ENCODE measurements around the gene CACNA1C.

The CACNA1C gene

DNA sequence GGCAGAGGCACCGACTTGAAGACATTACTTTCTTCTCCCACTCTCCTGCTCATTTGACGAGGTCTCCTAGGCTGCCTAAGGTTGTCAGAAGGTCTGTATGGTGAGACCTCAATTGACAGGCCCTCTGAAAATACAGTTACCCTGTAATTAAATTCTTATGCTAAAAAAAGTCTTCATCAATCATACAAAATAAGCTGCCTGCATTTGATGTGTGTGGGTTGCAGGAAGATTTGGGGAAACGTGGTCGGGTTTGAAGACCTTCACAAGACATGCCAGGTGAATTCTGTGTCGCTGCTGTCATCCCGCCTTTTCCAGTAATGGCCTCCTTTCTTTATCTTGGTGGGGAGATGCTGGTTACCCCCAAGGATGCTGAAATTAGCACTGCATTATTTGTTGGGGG lies 299.4 kb downstream of the CACNA1C start:
- Histone ChIP-seq H3K4me1 (ENCODE audit: control insufficient read depth, insufficient read depth, low read length) (no peaks in the 10 kb centered on the region), H3K9me3 (ENCODE audit: control insufficient read depth, low read length) (no peaks in the 10 kb centered on the region), H3K27me3 (ENCODE audit: control insufficient read depth, insufficient read depth, low read length) (peaks cover 4% of the 10 kb centered on the region), H3K36me3 (ENCODE audit: control insufficient read depth, insufficient read depth, low read length) (no peaks in the 10 kb centered on the region), H3K4me3 (ENCODE audit: low read length) (no peak overlapping the region), H3K9ac (ENCODE audit: low read length) (no peak overlapping the region)

DNA sequence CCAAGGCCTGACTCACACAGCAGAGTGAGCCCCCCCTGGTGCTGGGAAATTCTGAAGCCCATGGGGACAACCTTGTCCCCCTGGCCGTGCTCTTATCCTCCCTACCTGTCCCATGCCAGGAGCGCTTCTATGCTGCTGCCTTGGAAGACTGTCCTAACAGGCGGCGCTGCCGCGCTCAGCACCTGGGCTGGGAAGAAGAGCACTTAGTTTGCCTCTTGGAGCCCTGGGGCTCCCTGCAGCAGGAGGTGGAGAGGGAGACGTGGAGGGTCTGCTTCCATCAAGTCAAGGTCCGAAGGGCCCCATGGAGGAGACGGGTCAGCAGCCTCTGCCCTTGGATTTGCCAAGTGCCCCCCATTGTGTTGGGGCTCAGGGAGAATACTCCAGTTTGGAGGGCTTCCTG lies 300.5 kb downstream of the CACNA1C start:
- H3K9me3 ChIP-seq (ENCODE audit: control insufficient read depth, low read length), result no peaks in the 10 kb centered on the region
- H3K36me3 ChIP-seq (ENCODE audit: control insufficient read depth, insufficient read depth, low read length), result no peaks in the 10 kb centered on the region
- no peak overlapping the region for H3K9ac ChIP-seq (ENCODE audit: low read length)
- H3K4me1 ChIP-seq (ENCODE audit: control insufficient read depth, insufficient read depth, low read length), result peaks cover under 1% of the 10 kb centered on the region
- no peak overlapping the region for H3K4me3 ChIP-seq (ENCODE audit: low read length)
- H3K27me3 ChIP-seq (ENCODE audit: control insufficient read depth, insufficient read depth, low read length), result peaks cover 4% of the 10 kb centered on the region

DNA sequence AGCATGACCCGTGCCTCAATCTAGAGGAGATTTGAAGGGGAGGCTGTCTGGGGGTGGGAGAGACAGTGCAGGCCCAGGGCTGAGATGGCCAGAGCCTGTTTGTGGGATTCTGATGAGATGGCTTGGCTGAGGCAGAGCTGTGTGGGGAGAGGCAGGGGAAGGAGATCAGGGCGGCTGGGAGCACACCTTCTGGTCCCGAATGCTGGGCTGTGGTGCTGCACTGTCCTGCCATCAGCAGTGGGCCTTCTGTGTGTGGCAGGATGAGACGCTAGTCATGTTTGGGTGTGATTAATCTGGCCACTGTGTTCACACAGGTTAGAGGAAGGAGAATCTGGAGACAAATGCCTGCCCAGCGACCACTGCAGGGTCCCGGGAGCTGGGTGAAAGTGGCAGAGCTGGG lies 300.9 kb downstream of the CACNA1C start:
- H3K27me3 ChIP-seq (ENCODE audit: control insufficient read depth, insufficient read depth, low read length), result peaks cover 4% of the 10 kb centered on the region
- H3K9me3 ChIP-seq (ENCODE audit: control insufficient read depth, low read length), result no peaks in the 10 kb centered on the region
- peaks cover 5% of the 10 kb centered on the region for H3K4me1 ChIP-seq (ENCODE audit: control insufficient read depth, insufficient read depth, low read length)
- H3K36me3 ChIP-seq (ENCODE audit: control insufficient read depth, insufficient read depth, low read length), result no peaks in the 10 kb centered on the region
- no peak overlapping the region for H3K4me3 ChIP-seq (ENCODE audit: low read length)
- H3K9ac ChIP-seq (ENCODE audit: low read length), result no peak overlapping the region

DNA sequence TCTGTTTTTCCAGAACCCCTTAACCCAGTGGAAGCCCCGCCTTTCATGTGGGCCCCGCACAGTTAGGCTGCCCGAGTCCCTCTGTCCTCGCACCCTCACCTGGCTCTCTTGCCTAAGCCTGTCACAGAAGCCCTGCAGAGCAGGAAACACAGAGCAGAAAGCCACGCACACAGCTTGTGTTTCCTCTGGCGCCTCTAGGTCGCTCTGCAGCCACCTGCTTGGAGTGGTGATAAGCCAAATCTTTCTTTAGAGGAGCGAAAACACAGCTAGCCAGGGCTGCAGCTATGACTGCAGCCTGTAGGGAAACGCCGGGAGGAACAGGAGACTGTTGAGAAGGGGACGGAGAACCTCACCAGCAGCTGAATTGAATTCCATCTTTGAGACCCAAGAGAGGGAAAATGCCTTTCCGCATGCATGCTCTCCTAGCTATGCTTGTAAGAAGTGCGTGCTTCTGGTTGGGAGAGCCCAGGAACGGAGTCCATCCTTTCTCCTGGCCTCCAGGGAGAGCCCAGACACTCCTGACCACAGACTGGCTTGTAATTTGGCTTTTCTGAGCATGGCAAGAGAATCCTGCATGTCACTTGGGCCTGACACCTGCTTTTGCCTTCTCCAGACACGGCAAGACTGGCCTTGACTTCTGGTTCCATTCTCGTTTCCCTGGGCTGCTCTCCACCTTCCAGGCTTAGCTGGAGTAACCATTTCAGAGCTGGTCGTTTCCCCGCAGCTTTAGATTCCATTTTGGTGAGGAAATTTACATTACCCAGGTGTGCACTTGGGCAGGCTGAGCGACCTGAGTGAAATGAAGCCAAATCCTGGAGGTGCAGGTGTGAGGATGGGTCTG lies 301.6 kb downstream of the CACNA1C start:
- Histone ChIP-seq H3K36me3 (ENCODE audit: control insufficient read depth, insufficient read depth, low read length) (no peaks in the 10 kb centered on the region), H3K9me3 (ENCODE audit: control insufficient read depth, low read length) (no peaks in the 10 kb centered on the region), H3K27me3 (ENCODE audit: control insufficient read depth, insufficient read depth, low read length) (peaks cover 4% of the 10 kb centered on the region), H3K4me1 (ENCODE audit: control insufficient read depth, insufficient read depth, low read length) (peaks cover 6% of the 10 kb centered on the region), H3K9ac (ENCODE audit: low read length) (no peak overlapping the region), H3K4me3 (ENCODE audit: low read length) (no peak overlapping the region)

DNA sequence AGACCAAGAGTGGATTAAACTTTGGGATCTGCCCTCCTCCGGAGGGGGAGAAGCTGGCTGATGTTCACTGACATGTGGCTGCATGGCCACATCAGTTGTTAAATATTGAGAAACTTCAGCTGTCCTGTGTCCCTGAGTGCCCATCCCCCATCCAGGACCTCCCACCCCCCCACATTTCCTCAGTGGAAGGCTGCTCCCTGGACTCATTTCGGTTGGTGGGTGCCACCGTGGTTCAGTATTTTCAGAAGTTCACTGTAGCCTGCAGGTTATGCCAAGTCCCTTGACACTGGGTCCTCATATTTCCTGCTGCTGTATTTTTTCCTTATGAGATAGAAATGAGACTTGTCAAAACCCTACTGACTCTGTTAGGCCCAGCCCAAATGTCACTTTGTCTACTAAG lies 302.4 kb downstream of the CACNA1C start:
- no peak overlapping the region for H3K4me3 ChIP-seq (ENCODE audit: low read length)
- peaks cover 4% of the 10 kb centered on the region for H3K27me3 ChIP-seq (ENCODE audit: control insufficient read depth, insufficient read depth, low read length)
- peaks cover 6% of the 10 kb centered on the region for H3K4me1 ChIP-seq (ENCODE audit: control insufficient read depth, insufficient read depth, low read length)
- no peaks in the 10 kb centered on the region for H3K36me3 ChIP-seq (ENCODE audit: control insufficient read depth, insufficient read depth, low read length)
- no peaks in the 10 kb centered on the region for H3K9me3 ChIP-seq (ENCODE audit: control insufficient read depth, low read length)
- no peak overlapping the region for H3K9ac ChIP-seq (ENCODE audit: low read length)

DNA sequence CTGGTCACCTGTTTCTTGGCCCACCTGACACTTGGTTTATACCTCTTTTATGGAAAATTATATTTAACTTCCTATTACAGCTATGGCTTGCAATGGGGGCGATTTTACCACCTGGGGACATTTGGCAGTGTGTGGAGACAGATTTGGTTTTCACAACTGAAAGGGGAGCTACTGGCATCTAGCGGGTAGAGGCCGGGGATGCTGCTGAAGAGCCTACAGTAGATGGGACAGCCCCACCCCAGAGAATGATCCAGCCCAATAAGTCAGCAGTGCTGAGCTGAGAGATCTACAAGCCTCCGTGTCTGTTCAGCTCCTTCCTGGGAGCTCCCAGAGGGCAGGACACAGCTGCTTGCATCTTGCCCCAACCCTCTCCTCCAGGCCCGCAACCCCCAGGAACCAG lies 302.8 kb downstream of the CACNA1C start:
- Histone ChIP-seq H3K27me3 (ENCODE audit: control insufficient read depth, insufficient read depth, low read length) (peaks cover 4% of the 10 kb centered on the region), H3K9me3 (ENCODE audit: control insufficient read depth, low read length) (no peaks in the 10 kb centered on the region), H3K36me3 (ENCODE audit: control insufficient read depth, insufficient read depth, low read length) (no peaks in the 10 kb centered on the region), H3K4me1 (ENCODE audit: control insufficient read depth, insufficient read depth, low read length) (peaks cover 6% of the 10 kb centered on the region), H3K4me3 (ENCODE audit: low read length) (no peak overlapping the region), H3K9ac (ENCODE audit: low read length) (no peak overlapping the region)

DNA sequence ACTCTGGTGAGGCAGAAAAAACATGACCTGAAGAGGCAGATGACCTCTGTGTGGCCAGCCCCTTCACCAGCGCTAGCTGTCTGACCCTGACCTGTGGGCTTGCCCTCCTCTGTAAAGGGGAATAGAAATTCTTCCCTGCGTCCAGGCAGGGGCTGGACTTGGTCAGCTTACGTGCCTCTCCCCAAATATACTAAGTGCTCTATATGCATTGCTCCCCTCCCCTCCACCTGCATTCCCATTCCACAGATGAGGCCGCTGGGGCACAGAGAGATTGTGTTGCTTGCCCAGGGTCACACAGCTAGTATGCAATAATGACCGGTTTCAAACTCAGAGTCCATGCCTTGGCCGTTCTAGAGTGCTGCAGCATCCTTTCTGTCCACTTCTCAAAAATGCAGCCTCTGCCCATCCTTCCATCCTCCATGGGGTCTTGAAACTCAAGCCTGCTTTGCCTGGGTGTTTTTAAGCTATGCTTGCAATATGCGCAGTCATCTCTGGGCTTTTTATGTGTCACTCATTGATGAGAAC lies 303.9 kb downstream of the CACNA1C start:
- Histone ChIP-seq H3K36me3 (ENCODE audit: control insufficient read depth, insufficient read depth, low read length) (no peaks in the 10 kb centered on the region), H3K9ac (ENCODE audit: low read length) (no peak overlapping the region), H3K27me3 (ENCODE audit: control insufficient read depth, insufficient read depth, low read length) (peaks cover 4% of the 10 kb centered on the region), H3K9me3 (ENCODE audit: control insufficient read depth, low read length) (no peaks in the 10 kb centered on the region), H3K4me3 (ENCODE audit: low read length) (no peak overlapping the region), H3K4me1 (ENCODE audit: control insufficient read depth, insufficient read depth, low read length) (peaks cover 6% of the 10 kb centered on the region)

DNA sequence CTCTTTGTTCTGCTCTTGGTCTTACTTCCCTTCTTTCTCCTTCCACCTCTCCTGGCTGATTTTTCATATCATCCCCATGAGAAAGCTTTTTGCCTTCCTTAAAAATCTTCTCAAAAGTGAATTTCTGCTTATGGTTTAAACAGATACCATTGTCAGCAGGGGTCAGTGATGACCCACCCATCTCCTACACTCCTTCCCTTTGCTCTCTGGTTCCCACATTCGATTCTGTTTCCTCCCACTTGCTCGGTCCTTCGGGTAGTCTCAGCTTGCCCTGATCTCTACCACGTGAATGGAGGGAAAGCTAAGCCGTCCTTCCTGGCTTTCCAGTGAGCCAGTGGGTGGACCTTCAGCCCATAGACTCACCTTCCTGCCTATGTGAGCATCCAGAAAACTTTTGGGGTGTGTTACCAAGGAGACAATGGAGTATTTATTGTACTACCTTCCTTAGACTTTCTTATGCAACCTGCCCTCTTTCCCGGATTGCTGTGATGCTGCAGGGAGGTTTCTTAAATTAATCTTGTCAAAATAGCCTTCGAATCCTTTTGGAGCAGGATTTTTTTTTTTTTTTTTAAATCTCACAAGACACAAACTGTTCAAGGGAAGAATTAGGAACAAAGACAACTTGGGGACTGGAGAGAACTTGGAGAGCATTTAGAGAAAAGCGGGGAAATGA lies 306.3 kb downstream of the CACNA1C start:
- Histone ChIP-seq H3K9ac (ENCODE audit: low read length) (no peak overlapping the region), H3K36me3 (ENCODE audit: control insufficient read depth, insufficient read depth, low read length) (no peaks in the 10 kb centered on the region), H3K27me3 (ENCODE audit: control insufficient read depth, insufficient read depth, low read length) (no peaks in the 10 kb centered on the region), H3K4me3 (ENCODE audit: low read length) (no peak overlapping the region), H3K4me1 (ENCODE audit: control insufficient read depth, insufficient read depth, low read length) (peaks cover 6% of the 10 kb centered on the region), H3K9me3 (ENCODE audit: control insufficient read depth, low read length) (no peaks in the 10 kb centered on the region)

DNA sequence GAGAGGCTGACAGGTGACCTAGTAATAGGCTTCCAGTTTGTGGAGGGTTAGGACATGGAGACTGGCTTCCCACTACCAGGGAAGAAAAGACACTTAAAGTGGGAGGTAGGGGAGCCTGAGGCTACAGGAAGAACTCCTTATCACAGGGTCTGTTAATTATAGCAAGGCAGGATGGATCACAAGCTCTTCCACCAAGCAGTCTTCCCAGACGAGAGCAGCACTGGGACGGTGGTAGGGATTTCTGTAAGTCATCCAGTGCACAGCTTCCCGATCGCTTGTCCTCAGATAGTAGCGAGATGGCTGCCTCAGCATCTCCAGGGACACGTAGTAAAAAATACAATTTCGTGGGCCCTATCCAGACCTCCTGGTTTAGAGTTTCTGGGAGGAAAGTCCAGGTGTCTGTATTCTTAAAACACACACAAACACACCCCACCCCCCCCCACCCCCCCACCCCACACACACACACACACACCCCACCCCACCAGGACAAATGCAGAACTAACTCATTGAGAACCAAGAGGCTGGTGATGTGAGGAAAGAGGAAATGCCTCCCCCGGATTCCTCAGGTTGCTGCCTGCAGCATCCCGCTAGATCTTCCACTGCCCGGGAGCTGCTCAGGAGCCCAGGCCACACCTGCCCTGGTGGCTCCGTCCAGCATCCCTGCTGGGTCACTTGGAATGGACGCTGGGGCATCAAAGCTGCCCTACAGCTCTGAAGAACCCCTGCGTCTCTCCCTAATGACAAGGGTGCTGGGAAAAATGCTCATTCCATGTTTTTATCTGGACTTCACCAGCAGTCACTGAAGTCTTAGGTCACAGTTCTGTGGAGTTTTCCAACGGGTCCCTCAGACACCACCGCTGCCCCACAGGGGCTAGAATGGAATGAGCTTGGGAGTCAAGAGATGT lies 307.2 kb downstream of the CACNA1C start:
- Histone ChIP-seq H3K4me1 (ENCODE audit: control insufficient read depth, insufficient read depth, low read length) (peaks cover 6% of the 10 kb centered on the region), H3K9me3 (ENCODE audit: control insufficient read depth, low read length) (no peaks in the 10 kb centered on the region), H3K9ac (ENCODE audit: low read length) (no peak overlapping the region), H3K27me3 (ENCODE audit: control insufficient read depth, insufficient read depth, low read length) (no peaks in the 10 kb centered on the region), H3K36me3 (ENCODE audit: control insufficient read depth, insufficient read depth, low read length) (no peaks in the 10 kb centered on the region), H3K4me3 (ENCODE audit: low read length) (no peak overlapping the region)

DNA sequence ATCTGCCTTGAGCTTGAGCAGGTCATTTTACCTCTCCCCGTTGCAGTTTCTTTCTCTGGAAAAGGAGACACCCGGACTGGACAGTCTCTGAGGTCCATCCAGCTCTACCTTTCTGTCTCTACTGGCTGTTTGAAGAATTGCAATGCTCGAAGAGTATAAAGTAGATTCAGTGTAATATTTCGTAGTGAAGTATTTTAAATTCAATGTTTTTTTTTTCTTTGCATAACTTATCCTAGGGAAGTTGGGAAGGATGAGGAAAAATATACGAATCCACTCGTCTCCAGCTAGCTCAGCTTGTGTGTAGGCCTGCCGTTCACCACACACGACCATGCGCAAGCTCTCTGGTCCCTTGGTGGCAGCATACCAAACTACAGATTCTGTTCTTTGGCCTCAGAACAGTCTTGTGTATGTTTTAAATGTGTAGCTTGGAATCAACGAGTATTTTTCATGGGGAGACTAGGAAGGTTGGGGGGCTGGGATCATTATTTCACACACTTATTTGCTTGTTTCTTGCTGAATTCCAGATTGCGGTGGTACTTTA lies 307.9 kb downstream of the CACNA1C start:
- Histone ChIP-seq H3K27me3 (ENCODE audit: control insufficient read depth, insufficient read depth, low read length) (no peaks in the 10 kb centered on the region), H3K4me3 (ENCODE audit: low read length) (no peak overlapping the region), H3K9ac (ENCODE audit: low read length) (no peak overlapping the region), H3K4me1 (ENCODE audit: control insufficient read depth, insufficient read depth, low read length) (peaks cover 6% of the 10 kb centered on the region), H3K9me3 (ENCODE audit: control insufficient read depth, low read length) (no peaks in the 10 kb centered on the region), H3K36me3 (ENCODE audit: control insufficient read depth, insufficient read depth, low read length) (no peaks in the 10 kb centered on the region)

DNA sequence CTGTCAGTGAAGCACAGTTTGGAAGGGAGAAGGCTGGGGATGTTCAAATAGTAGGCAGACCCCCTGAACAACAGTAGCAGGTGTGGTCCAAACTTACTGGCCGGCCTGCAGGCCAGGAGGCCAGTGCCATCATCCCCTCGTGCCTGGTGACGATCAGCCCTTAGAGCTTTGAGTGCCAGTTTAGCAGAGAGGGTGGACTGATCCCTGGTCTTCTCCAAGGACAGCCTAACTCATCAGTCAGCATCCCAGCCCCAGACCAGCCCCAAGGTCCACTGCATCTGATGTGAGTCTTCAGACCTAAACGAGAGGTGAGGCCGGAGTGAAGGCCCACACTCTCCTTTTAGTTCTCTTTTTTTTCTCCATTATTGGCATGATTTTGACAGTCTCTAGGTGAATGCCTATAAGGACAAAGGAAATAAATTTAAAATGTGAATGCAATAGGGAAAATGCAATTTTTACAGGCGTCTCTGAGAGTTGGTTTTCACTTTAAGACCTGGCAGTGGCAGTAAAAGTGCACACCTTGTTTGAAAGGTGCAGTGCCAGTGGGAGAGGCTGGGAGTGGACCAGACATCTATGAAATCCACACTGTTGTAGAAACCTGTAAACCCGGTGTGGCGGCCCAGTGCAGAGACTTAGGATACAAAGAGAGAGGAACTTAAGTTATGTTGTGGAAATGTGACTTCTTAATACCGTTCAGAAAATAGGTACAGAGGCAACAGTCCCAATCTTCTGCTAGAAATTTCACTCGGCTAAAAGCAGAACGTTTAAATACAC lies 311.2 kb downstream of the CACNA1C start:
- Histone ChIP-seq H3K4me3 (ENCODE audit: low read length) (no peak overlapping the region), H3K9me3 (ENCODE audit: control insufficient read depth, low read length) (no peaks in the 10 kb centered on the region), H3K27me3 (ENCODE audit: control insufficient read depth, insufficient read depth, low read length) (no peaks in the 10 kb centered on the region)

More for the DNA sequence above, 311.2 kb downstream of the CACNA1C start:
- Histone ChIP-seq H3K9ac (ENCODE audit: low read length) (no peak overlapping the region), H3K36me3 (ENCODE audit: control insufficient read depth, insufficient read depth, low read length) (no peaks in the 10 kb centered on the region), H3K4me1 (ENCODE audit: control insufficient read depth, insufficient read depth, low read length) (no peaks in the 10 kb centered on the region)

All from mucosa of stomach (tissue), 1 donor.